ENCODE results near the gene SEC23A.
"Not testable (repeated sequence)": the region's sequence is repeated elsewhere in the genome, so short reads cannot be mapped to it uniquely, and the experiment has no call there.

The SEC23A gene

DNA sequence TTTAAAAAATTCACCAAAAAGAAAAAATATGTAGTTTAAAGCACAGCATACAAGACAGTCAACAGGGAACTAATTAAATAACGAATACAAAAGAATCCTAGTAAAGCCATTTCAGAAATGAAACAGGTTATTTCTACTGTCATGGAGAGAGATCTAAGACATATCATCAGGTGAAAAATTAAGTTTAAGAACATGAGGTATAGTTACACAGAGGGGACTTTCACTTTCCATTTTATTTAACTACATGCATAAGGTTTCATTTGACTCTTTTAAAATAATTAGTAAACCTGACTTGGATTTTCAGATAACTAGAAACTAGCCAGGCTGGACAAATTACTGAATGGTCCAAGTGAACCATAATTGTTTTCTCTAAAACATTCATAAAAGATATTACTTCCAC, 11.3 kb downstream of the SEC23A start:
- DNase-seq (ENCODE audit: low spot score): no peak

DNA sequence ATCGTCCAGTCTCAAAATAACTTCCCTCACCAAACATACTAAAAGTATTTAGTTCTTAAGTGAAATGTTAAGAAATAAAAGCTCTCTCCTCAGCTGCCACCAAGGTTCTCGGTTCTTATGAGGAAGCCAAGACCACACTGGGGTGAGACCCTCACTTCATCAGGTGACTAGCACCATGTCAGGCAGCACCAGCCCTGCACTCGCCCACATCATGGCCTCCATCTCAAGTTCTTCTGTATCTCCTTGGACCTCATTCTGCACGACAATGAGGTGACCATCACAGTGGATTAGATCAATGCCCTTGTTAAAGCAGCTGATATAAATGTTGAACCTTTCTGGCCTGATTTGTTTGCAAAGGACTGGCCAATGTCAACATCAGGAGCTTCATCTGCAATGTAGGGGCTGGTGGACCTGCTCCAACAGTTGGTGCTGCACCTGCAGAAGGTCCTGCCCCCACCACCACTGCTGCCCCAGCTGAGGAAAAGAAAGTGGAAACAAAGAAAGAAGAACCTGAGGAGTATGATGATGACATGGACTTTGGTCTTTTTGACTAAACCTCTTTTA, 12.4 kb downstream of the SEC23A start:
- no peak for DNase-seq (ENCODE audit: low spot score)

- no peak for DNase-seq (ENCODE audit: low spot score)
Observed at GRCh38 chr14:39087493-39087892, 15.5 kb downstream of the SEC23A start.

DNA sequence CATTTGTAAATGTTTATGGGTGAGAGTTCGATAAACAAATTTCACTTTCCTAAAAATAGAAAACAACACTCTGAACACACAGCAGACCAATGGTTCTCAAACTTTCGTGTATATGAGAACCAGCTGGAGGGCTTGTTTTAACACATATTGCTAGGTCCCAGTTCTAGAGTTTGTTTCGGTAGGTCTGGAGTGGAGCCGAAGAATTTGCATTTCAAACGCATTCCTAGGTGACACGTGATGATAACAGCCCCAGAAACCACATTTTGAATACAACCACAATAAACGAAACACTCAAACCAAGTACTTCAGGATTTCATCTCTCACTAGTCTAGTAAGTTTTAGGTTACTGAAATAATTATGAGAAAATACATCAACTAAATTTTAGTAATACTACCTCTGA, 17.1 kb downstream of the SEC23A start:
- no peak for DNase-seq (ENCODE audit: low spot score)

DNA sequence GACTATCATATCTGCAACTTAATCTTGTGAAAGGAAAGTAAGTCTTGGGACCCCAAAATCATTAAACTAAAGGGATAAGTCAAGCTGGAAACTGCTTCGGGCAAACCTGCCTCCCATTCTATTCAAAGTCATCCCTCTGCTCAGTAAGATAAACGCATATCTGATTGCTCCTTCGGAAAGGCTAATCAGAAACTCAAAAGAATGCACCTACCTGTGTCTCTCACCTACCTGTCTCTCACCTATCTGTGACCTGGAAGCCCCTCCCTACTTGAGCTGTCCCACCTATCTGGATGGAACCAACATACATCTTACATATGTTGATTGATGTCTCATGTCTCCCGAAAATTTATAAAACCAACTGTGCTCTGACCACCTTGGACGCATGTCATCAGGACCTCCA, 19.9 kb downstream of the SEC23A start:
- DNase-seq (ENCODE audit: low spot score): no peak

DNA sequence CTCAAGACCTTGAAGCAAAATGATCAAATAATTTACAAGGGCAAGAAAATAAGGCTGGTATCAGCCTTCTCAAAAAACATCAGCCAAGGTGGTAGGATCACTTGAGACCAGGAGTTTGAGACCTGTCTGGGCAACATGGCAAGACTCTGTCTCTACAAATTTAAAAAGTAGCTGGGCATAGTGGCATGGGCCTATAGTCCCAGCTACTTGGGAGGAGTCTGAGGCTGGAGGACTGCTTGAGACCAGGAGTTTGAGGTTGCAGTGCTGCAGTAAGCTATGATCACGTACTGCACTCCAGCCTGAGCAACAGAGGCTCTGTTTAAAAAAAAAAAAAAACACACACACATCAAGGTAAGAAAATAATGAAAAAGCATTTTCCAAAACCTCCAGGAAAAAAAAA, 22.1 kb downstream of the SEC23A start:
- no peak for DNase-seq (ENCODE audit: low spot score)

DNA sequence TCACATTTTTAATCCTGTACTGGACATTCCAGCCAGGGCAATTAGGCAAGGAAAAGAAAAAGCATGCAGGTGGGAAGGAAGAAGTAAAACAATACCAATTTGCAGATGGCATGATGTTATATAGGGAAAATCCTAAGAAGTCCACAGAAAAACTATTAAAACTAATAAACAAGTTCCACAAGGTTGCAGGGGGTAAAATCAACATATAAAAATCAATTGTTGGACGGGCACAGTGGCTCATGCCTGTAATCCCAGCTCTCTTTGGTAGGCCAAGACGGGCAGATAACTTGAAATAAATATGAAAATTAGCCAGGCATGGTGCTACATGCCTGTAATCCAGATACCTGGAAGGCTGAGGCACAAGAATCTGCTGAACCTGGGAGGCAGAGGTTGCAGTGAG, 31.9 kb downstream of the SEC23A start:
- DNase-seq (ENCODE audit: low spot score): no peak

DNA sequence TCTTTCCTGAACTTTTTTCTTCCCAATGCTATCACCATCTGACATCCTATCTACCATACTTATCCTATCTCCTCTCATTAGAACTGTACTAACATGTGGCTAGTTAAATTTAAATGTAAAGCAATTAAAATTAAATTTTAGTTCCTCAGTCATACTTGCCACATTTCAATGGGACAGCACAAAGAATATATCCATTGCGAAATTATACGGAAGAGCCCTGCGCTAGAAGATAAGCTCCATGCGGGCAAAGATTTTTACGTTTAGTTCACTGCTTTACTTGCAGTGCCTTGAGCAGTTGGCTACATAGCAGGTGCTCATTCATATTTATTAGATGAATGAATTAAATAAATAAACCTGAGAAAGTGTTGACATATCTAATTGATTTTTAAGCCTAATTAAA, 33.1 kb downstream of the SEC23A start:
- DNase-seq (ENCODE audit: low spot score): no peak

DNA sequence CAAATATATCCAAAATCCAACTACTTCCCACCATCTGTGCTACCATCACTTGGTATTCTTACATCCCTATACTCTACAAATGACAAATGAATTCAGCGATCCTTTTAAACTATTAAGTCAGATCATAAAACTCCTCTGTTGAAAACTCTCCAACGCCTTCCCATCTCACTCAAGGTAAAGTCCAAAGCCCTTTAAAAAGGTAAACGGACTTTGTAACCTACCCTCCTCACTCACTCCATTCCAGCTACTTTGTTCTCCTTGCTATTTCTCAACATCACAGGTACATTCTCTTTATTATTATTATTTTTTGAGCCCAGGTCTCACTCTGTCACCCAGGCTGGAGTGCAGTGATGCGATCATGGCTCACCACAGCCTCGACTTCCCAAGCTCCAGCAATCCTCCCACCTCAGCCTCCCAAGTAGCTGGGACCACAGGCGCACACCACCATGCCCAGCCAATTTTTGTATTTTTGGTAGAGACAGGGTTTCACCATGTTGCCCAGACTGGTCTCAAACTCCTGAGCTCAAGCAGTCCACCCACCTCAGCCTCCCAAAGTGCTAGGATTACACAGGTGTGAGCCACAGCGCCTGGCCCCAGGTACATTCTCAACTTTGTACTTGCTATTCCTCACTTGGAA, 33.7 kb downstream of the SEC23A start:
- not testable (repeated sequence) for DNase-seq (ENCODE audit: low spot score)

DNA sequence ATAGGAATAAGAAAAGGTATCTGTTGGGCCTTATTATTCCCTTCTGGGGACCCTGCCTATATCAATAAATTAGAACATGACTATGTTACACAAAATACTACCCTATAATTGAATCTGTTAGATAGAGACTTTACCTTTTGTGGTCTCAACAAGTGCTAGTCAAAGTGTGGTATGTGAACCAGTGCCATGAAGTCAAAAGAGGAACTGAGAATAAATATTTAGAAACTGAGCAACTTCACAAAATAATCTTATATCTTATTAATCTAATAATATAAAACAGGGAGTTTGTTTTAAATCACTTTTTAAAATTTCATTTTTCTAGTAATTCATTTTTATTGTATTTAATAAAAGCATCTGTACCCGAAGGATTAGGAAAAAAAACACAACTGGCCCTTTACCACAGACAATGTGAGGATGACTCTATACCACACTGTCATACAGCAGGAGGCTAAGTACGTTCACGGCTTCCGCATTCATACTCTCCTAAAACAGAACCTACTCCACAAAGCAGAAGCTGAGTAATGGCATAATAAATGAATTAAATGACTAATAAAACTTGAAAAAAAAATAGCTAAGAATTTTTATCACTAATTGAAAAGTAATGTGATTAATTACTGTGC, 42.1 kb downstream of the SEC23A start:
- DNase-seq (ENCODE audit: low spot score): no peak

- no peak for DNase-seq (ENCODE audit: low spot score)
Observed at GRCh38 chr14:39055786-39056474, 47.1 kb downstream of the SEC23A start.

GRCh38 chr14:39052869-39053454, 50.1 kb downstream of the SEC23A start:
- not testable (repeated sequence) for DNase-seq (ENCODE audit: low spot score)

DNA sequence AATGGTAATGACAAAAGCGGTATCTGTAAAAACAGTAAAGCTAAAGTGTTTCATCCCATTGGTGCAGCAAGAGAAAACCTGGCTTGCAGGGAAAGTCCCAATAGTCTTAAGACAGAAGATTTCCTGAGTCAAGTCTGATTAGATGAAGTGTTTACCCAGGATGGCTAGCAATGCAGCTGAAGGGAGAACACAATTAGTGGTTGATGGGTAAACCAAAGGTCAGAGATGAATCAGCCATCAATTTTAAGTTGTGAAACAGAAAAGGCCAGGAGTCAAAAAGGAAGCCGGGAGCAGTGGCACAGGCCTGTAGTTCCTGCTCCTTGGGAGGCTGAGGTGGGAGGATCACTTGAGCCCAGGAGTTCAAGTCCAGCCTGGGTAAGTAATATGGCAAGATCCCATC, 52.6 kb downstream of the SEC23A start:
- peak; percentile 22 for DNase-seq (ENCODE audit: low spot score)

DNA sequence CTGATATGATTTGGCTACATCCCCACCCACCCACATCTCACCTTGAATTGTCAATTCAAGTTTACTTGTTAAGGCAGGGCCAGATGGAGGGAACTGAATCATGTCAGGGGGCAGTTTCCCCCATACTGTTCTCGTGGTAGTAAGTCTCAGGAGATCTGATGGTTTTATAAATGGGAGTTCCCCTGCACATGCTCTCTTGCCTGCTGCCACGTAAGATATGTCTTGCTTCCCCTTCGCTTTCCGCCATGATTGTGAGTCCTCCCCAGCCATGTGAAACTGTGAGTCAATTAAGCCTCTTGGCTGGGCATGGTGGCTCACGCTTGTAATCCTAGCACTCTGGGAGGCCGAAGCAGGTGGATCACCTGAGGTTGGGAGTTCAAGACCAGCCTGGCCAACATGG, 57.1 kb downstream of the SEC23A start:
- DNase-seq (ENCODE audit: low spot score): not testable (repeated sequence)

DNA sequence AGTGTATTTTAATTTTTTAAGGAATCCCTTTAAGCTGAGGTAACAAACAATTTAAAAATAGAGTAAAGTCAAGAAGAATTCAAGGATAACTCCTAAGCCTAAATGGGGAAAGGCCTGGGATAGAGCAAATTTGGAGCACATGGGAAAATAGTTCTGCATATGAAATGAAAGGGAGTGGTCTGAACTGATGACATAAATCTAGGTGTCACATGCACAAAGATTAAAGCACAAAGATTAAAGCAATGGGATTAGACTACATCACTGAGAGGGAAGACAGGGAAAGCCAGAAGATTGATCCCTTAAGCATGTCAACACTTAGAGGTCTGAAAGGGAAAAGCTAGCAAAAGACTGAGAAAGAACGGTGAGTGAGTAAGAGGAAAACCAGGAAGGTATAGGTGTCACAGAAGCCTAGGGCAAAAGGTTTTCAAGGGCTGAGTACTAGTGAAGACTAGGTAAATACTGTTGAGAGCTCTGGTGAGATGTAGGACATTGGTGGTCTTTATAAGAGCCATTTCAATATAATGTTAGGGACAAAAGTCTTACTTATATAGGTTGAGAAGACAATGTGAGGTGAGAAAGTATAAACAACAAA, 59.6 kb downstream of the SEC23A start:
- no peak for DNase-seq (ENCODE audit: low spot score)

- DNase-seq (ENCODE audit: low spot score): no peak
Observed at GRCh38 chr14:39040529-39040928, 62.5 kb downstream of the SEC23A start.

DNA sequence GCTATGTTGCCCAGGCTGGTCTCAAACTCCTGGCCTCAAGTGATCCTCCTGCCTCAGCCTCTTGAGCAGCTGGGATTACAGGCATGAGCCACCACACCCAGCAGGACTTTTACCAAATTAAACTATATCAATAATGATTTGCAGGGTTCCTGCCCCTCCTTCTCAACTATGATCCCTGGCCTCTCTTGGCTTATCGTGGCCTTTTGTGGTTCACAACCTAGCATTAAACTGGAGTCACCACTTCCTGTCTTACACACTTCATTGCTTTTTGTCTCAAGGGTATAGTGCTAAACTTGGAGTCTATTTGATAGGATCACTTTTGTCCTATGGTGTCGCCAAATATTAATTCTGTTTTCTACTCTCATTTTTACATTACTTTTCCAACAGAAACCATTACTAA, 64.5 kb downstream of the SEC23A start:
- no peak for DNase-seq (ENCODE audit: low spot score)

DNA sequence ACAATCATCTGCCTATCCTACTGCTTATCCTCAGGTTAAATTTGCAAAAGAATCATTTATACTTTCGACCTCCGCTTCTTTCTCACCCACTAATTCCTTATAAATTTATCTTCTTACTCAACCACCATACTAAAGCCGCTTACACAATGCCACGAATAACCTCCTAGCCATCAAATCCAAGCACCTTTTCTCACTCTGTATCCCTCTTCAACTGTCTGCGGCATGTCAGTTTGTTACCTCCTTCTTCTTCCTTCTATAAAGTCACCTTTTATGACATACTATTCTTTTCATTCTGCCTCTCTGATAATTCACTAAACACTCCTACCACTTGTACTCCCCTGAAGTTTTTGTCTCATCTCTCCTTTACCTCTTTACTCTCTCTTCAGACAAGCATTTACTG, 66.3 kb downstream of the SEC23A start:
- no peak for DNase-seq (ENCODE audit: low spot score)

GRCh38 chr14:39035336-39035735, 67.7 kb downstream of the SEC23A start:
- no peak for DNase-seq (ENCODE audit: low spot score)

DNA sequence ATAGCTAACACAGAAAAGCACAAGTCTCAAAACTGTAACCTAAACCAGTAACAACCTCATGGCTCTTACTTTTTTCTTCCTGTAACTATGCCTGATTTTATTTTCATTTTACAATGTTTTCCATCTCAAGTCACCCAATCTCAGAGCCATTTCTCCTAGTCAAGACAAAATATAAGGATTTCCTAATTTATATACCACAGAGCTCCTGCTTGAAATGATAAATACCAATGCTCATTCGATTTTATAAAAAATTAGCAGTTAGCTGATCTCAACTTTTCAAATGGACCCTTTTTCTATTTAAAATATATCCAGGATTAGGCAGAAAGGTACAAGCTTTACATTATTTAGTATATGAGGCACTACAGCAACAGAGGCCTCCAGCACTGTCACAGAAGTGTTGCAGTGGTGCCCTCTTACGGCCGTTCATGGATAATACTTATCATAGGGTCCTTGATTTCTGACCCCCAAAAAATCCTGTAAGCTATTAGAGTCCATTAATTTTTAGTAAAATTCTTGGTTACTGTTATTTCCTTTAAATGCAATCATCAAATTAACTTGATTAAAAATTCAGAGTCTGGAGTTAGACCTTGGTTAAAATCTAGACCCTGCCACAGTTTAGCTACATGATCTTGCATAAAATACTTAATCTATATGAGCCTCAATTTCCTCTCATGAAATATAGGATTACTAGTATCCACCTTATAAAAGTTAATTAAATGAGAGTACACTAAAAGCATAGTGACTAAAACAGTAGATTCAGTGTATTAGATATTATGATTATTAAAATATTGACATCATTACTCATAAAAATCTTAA, 68.3 kb downstream of the SEC23A start:
- DNase-seq (ENCODE audit: low spot score): no peak

DNA sequence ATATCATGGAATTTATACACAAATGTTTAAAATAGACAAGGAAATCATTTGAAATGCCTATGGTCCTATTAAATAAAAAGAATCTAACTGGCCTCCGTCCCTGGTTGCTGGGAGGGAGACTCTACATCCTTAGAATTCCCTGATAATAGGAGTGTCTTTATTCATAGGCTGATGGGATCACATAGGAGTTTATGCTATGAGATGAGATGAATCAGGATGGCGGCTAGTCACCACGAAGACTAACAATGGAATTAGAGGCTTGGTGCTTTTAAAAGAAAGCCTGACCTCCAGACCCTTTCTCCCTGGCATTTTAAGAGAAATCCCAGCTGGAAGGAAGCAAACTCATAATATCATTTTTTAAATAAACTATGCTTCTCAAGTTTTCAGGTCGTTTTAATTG, 69.7 kb downstream of the SEC23A start:
- DNase-seq (ENCODE audit: low spot score): no peak

DNA sequence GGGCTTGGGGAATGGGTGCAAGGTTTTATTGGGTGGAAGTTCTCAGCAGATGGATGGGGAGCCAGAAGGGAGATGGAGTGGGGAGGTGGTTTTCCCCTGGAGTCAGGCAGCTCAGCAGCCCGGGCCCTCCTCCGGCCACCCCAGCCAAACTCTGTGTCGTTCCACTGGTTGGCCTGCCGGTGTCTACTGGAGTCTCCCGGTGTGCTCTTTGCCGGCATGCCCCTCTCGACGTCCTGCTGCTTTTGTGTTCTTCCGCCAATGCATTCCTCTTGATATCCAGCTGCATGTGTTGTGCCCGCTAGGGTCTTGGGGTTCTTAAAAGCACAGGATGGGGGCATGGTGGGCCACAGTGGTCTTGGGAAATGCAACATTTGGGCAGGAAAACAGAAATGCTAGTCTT, 72.8 kb downstream of the SEC23A start:
- DNase-seq (ENCODE audit: low spot score): no peak

All from COLO829 (cell line).